Measurements from ENCODE around the gene ENTPD6.

The ENTPD6 gene

DNA sequence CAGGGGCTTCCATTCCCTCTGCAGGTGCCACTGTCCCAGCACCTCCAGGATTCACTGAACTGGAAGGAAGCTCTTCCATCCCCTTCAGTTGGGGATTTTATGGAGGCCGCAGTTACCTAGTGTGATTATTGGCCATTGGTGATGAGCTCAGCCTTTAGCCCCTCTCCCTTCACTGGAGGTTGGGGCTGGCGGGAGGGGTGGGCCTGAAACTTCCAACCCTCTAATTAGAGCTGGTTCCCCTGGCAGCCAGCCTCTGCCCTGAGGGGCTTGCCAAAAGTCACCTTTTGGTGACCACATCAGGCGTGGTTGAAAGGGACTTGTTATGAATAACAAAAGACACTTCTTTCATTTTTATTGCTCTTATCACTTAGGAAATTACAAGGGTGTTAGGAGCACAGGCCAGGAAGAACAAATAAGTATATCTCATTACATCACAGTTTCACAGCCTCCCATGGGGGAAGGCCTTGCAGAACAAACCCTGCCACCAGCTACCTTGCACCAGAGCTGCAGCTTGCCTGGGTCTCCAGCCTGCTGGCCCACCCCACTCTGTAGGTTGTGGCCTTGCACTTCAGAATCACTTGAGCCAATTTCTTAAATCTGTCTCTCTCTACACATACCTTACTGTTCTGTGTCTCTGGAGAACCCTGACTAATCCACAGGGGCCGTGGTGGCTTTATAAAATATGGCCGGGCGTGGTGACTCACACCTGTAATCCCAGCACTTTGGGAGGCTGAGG is 57.3 kb downstream of the ENTPD6 start (continued):
- TF ChIP-seq, protein P1, sequence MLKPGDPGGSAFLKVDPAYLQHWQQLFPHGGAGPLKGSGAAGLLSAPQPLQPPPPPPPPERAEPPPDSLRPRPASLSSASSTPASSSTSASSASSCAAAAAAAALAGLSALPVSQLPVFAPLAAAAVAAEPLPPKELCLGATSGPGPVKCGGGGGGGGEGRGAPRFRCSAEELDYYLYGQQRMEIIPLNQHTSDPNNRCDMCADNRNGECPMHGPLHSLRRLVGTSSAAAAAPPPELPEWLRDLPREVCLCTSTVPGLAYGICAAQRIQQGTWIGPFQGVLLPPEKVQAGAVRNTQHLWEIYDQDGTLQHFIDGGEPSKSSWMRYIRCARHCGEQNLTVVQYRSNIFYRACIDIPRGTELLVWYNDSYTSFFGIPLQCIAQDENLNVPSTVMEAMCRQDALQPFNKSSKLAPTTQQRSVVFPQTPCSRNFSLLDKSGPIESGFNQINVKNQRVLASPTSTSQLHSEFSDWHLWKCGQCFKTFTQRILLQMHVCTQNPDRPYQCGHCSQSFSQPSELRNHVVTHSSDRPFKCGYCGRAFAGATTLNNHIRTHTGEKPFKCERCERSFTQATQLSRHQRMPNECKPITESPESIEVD (tag by site-specific recombination; IDR thresholded peaks at IDR 0.05), result peak; percentile 98
- TF ChIP-seq GLI2 (tag by site-specific recombination; IDR thresholded peaks at IDR 0.05; ENCODE audit: borderline replicate concordance, low read depth) (peak; percentile 90), ZNF555 (tag by site-specific recombination; conservative IDR thresholded peaks at IDR 0.05) (no peak), SP7 (tag by site-specific recombination; IDR thresholded peaks at IDR 0.05) (peak; percentile 100), ZNF140 (tag by site-specific recombination; IDR thresholded peaks at IDR 0.05) (no peak), GLIS1 (tag by site-specific recombination; IDR thresholded peaks at IDR 0.05) (peak; percentile 53; the same call in 1 of the 2 replicates), ZNF621 (tag by site-specific recombination; IDR thresholded peaks at IDR 0.05) (no peak), OSR2 (tag by site-specific recombination; IDR thresholded peaks at IDR 0.05) (peak; percentile 96), ZNF426 (tag by site-specific recombination; IDR thresholded peaks at IDR 0.05) (no peak), ZNF610 (tag by site-specific recombination; IDR thresholded peaks at IDR 0.05; ENCODE audit: borderline replicate concordance) (peak; percentile 46; the same call in 1 of the 2 replicates), ZNF707 (tag by site-specific recombination; IDR thresholded peaks at IDR 0.05) (no peak), ZNF600 (tag by site-specific recombination; IDR thresholded peaks at IDR 0.05) (peak; percentile 94), ZBTB21 (tag by site-specific recombination; IDR thresholded peaks at IDR 0.05) (peak; percentile 38; the same call in 1 of the 2 replicates), OVOL3 (tag by site-specific recombination; IDR thresholded peaks at IDR 0.05) (peak; percentile 87), ZNF391 (tag by site-specific recombination; IDR thresholded peaks at IDR 0.05; ENCODE audit: borderline replicate concordance, low read depth) (0 out of 2 replicates have a peak, but pooled peaks have one; percentile 75), ZBTB20 (tag by site-specific recombination; IDR thresholded peaks at IDR 0.05) (0 out of 2 replicates have a peak, but pooled peaks have one; percentile 34), WT1 (tag by site-specific recombination; IDR thresholded peaks at IDR 0.05) (peak; percentile 60), ZNF174 (tag by site-specific recombination; IDR thresholded peaks at IDR 0.05) (no peak), ZNF843 (tag by site-specific recombination; IDR thresholded peaks at IDR 0.05) (peak; percentile 96), ZNF24 (tag by site-specific recombination; IDR thresholded peaks at IDR 0.05) (peak; percentile 79), ZBTB8A (tag by site-specific recombination; IDR thresholded peaks at IDR 0.05) (peak; percentile 80), ZNF132 (tag by site-specific recombination; IDR thresholded peaks at IDR 0.05; ENCODE audit: borderline replicate concordance) (no peak), ZNF561 (tag by site-specific recombination; IDR thresholded peaks at IDR 0.05; ENCODE audit: borderline replicate concordance) (peak; percentile 64; the same call in 1 of the 2 replicates), ZNF366 (tag by site-specific recombination; conservative IDR thresholded peaks at IDR 0.05) (peak; percentile 96), ZBTB17 (tag by site-specific recombination; IDR thresholded peaks at IDR 0.05) (peak; percentile 35; the same call in 1 of the 2 replicates), KLF10 (tag by site-specific recombination; IDR thresholded peaks at IDR 0.05) (peak; percentile 81)
- TF ChIP-seq, protein P2, sequence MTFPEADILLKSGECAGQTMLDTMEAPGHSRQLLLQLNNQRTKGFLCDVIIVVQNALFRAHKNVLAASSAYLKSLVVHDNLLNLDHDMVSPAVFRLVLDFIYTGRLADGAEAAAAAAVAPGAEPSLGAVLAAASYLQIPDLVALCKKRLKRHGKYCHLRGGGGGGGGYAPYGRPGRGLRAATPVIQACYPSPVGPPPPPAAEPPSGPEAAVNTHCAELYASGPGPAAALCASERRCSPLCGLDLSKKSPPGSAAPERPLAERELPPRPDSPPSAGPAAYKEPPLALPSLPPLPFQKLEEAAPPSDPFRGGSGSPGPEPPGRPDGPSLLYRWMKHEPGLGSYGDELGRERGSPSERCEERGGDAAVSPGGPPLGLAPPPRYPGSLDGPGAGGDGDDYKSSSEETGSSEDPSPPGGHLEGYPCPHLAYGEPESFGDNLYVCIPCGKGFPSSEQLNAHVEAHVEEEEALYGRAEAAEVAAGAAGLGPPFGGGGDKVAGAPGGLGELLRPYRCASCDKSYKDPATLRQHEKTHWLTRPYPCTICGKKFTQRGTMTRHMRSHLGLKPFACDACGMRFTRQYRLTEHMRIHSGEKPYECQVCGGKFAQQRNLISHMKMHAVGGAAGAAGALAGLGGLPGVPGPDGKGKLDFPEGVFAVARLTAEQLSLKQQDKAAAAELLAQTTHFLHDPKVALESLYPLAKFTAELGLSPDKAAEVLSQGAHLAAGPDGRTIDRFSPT (tag by site-specific recombination; IDR thresholded peaks at IDR 0.05), result peak; percentile 71
- TF ChIP-seq, protein P3, sequence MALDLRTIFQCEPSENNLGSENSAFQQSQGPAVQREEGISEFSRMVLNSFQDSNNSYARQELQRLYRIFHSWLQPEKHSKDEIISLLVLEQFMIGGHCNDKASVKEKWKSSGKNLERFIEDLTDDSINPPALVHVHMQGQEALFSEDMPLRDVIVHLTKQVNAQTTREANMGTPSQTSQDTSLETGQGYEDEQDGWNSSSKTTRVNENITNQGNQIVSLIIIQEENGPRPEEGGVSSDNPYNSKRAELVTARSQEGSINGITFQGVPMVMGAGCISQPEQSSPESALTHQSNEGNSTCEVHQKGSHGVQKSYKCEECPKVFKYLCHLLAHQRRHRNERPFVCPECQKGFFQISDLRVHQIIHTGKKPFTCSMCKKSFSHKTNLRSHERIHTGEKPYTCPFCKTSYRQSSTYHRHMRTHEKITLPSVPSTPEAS (tag by site-specific recombination; IDR thresholded peaks at IDR 0.05), result 0 out of 2 replicates have a peak, but pooled peaks have one; percentile 18
- TF ChIP-seq, protein P4, sequence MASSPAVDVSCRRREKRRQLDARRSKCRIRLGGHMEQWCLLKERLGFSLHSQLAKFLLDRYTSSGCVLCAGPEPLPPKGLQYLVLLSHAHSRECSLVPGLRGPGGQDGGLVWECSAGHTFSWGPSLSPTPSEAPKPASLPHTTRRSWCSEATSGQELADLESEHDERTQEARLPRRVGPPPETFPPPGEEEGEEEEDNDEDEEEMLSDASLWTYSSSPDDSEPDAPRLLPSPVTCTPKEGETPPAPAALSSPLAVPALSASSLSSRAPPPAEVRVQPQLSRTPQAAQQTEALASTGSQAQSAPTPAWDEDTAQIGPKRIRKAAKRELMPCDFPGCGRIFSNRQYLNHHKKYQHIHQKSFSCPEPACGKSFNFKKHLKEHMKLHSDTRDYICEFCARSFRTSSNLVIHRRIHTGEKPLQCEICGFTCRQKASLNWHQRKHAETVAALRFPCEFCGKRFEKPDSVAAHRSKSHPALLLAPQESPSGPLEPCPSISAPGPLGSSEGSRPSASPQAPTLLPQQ (tag by site-specific recombination; IDR thresholded peaks at IDR 0.05), result peak; percentile 73; the same call in 1 of the 2 replicates
- TF ChIP-seq, protein P5, sequence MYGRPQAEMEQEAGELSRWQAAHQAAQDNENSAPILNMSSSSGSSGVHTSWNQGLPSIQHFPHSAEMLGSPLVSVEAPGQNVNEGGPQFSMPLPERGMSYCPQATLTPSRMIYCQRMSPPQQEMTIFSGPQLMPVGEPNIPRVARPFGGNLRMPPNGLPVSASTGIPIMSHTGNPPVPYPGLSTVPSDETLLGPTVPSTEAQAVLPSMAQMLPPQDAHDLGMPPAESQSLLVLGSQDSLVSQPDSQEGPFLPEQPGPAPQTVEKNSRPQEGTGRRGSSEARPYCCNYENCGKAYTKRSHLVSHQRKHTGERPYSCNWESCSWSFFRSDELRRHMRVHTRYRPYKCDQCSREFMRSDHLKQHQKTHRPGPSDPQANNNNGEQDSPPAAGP (tag by site-specific recombination; IDR thresholded peaks at IDR 0.05), result peak; percentile 99
- TF ChIP-seq, protein P6, sequence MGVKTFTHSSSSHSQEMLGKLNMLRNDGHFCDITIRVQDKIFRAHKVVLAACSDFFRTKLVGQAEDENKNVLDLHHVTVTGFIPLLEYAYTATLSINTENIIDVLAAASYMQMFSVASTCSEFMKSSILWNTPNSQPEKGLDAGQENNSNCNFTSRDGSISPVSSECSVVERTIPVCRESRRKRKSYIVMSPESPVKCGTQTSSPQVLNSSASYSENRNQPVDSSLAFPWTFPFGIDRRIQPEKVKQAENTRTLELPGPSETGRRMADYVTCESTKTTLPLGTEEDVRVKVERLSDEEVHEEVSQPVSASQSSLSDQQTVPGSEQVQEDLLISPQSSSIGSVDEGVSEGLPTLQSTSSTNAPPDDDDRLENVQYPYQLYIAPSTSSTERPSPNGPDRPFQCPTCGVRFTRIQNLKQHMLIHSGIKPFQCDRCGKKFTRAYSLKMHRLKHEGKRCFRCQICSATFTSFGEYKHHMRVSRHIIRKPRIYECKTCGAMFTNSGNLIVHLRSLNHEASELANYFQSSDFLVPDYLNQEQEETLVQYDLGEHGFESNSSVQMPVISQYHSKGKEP (tag by site-specific recombination; IDR thresholded peaks at IDR 0.05), result 0 out of 2 replicates have a peak, but pooled peaks have one; percentile 62

Measured in HEK293 (cell line).